OCI-LY1 (cell line): ENCODE measurements around the gene CCNC.

Experiments used
- H2AFZ ChIP-seq: fragments of 200-600 bp; sonication (generic), shearing (Covaris generic); 2 replicates; pipeline ENCODE4 v1.6.0; 2014; ENCODE audit warnings: antibody characterized with exemption, mild to moderate bottlenecking, low read length
- H3F3A ChIP-seq: fragments of 200-600 bp; sonication (generic), shearing (Covaris generic); 2 replicates; pipeline ENCODE4 v1.6.0; 2014; ENCODE audit warnings: mild to moderate bottlenecking, antibody characterized with exemption, low read length, moderate library complexity; ENCODE audit not compliant: insufficient read depth
- H3K27ac ChIP-seq: fragments of 200-600 bp; sonication (generic); 2 replicates; pipeline ENCODE4 v1.5.1; 2014; ENCODE audit warnings: low read length, mixed run types, mild to moderate bottlenecking, low read depth; ENCODE audit not compliant: poor library complexity, severe bottlenecking
- H3K27me3 ChIP-seq: fragments of 200-600 bp; sonication (generic); 2 replicates; pipeline ENCODE4 v1.6.0; 2014; ENCODE audit warnings: antibody characterized with exemption, mild to moderate bottlenecking, low read length, moderate library complexity; ENCODE audit not compliant: insufficient read depth
- H3K36me3 ChIP-seq: fragments of 200-600 bp; sonication (generic); 2 replicates; pipeline ENCODE4 v1.6.1; 2014; ENCODE audit warnings: mild to moderate bottlenecking, antibody characterized with exemption, low read length, moderate library complexity, mixed read lengths; ENCODE audit not compliant: insufficient read depth
- H3K4me1 ChIP-seq: fragments of 200-600 bp; sonication (generic); 2 replicates; pipeline ENCODE4 v1.5.1; 2014; ENCODE audit warnings: mild to moderate bottlenecking, low read length, moderate library complexity; ENCODE audit not compliant: insufficient read depth, severe bottlenecking
- H3K4me2 ChIP-seq: fragments of 200-600 bp; sonication (generic), shearing (Covaris generic); 2 replicates; pipeline ENCODE4 v1.6.1; 2014; ENCODE audit warnings: low read length
- H3K4me3 ChIP-seq: fragments of 200-600 bp; sonication (generic); 2 replicates; pipeline ENCODE4 v1.5.1; 2014; ENCODE audit warnings: low read length, low read depth, mild to moderate bottlenecking, mixed read lengths; ENCODE audit not compliant: poor library complexity, severe bottlenecking
- H3K79me2 ChIP-seq: fragments of 200-600 bp; shearing (Covaris generic); 2 replicates; pipeline ENCODE4 v1.6.1; 2016; ENCODE audit warnings: mixed run types, low read length, mixed read lengths; ENCODE audit not compliant: insufficient read depth
- H3K9ac ChIP-seq: fragments of 200-600 bp; sonication (generic), shearing (Covaris generic); 2 replicates; pipeline ENCODE4 v1.6.1; 2014; ENCODE audit warnings: mild to moderate bottlenecking, low read length, mixed read lengths
- H3K9me2 ChIP-seq: fragments of 200-600 bp; sonication (generic), shearing (Covaris generic); 2 replicates; pipeline ENCODE4 v1.6.1; 2014; ENCODE audit warnings: low read depth, mild to moderate bottlenecking, low read length, mixed read lengths
- H3K9me3 ChIP-seq: fragments of 200-600 bp; shearing (Covaris generic); 2 replicates; pipeline ENCODE4 v1.6.1; 2014; ENCODE audit warnings: low read length, mixed read lengths
- H4K20me1 ChIP-seq: fragments of 200-600 bp; sonication (generic), shearing (Covaris generic); 2 replicates; pipeline ENCODE4 v1.6.0; 2016; ENCODE audit warnings: mild to moderate bottlenecking, low read length; ENCODE audit not compliant: insufficient read depth
- EZH2 ChIP-seq: fragments of 200-600 bp; sonication (generic), shearing (Covaris generic); IDR thresholded peaks from 2 replicates; pipeline ENCODE4 v1.8.0; 2017; ENCODE audit warnings: borderline replicate concordance, mixed run types, mild to moderate bottlenecking, antibody characterized with exemption, low read length, moderate library complexity, mixed read lengths
- TF ChIP-seq, protein P1 (sequence below): fragments of 200-600 bp; sonication (generic), shearing (Covaris generic); IDR thresholded peaks from 2 replicates; pipeline ENCODE4 v1.5.1; 2017; ENCODE audit warnings: mild to moderate bottlenecking, antibody characterized with exemption, low read length, moderate library complexity, mixed read lengths

Gene CCNC

DNA sequence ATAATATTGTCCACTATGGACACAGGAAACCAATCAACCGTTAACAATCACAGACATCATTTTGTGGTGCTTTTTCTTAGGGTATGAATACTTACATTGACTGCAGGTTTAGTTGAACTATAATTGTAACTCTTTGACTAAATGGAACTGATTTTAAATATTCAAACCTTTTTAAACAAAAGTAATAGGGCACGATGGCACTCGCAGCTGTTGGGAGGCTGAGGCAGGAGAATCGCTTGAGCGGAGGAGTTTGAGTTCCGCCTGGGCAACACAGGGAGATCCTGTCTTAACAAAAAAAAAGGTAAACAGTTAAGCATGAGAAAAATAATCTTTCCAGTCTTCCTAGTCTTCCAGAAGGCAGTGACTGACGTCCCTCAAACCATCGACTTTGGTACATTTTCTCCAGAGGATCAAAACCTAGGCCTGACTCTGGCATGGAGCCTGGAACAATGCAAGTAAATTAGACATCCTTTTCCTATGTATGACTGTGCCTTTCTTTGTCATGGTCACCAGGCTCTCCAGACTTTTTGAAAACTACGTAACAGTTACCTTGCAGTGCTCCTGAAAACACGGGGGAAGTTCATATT, 21.5 kb upstream of the CCNC start:
- Histone ChIP-seq H3K9ac (no peak overlapping the region), H3K27ac (no peak overlapping the region), H3K9me2 (no peaks in the 10 kb centered on the region), H3K36me3 (no peaks in the 10 kb centered on the region), H4K20me1 (no peaks in the 10 kb centered on the region), H3K4me1 (no peaks in the 10 kb centered on the region), H3K9me3 (no peaks in the 10 kb centered on the region), H2AFZ (no peak overlapping the region), H3K4me3 (no peak overlapping the region), H3K79me2 (no peaks in the 10 kb centered on the region), H3K4me2 (no peak overlapping the region), H3K27me3 (peaks cover 5% of the 10 kb centered on the region; the same call in 1 of the 2 replicates), H3F3A (no peaks in the 10 kb centered on the region)
- TF ChIP-seq EZH2, result no peak
- TF ChIP-seq, protein P1, sequence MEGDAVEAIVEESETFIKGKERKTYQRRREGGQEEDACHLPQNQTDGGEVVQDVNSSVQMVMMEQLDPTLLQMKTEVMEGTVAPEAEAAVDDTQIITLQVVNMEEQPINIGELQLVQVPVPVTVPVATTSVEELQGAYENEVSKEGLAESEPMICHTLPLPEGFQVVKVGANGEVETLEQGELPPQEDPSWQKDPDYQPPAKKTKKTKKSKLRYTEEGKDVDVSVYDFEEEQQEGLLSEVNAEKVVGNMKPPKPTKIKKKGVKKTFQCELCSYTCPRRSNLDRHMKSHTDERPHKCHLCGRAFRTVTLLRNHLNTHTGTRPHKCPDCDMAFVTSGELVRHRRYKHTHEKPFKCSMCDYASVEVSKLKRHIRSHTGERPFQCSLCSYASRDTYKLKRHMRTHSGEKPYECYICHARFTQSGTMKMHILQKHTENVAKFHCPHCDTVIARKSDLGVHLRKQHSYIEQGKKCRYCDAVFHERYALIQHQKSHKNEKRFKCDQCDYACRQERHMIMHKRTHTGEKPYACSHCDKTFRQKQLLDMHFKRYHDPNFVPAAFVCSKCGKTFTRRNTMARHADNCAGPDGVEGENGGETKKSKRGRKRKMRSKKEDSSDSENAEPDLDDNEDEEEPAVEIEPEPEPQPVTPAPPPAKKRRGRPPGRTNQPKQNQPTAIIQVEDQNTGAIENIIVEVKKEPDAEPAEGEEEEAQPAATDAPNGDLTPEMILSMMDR, result no peak

DNA sequence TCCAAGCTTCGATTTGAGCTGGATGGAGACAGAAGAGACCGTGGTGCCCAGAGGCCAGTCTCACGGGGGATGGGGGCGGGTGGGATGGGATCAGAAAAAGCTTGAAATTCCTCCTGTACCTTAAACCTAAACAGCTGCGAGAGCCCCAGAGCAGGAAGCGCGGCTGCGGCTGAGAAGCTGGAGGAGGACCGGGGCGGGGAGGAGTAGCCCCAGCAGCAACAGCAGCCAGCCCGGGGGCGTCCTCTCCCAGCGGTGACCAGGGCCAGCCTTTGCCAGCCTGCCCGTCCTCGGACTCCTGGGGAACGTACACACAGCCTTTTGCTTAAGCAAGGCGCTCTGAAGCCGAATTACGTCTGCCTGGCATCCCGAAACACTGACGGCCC, 20.8 kb upstream of the CCNC start:
- Histone ChIP-seq H3K9ac (peak overlapping the region; percentile 22; the same call in 1 of the 2 replicates), H3K9me2 (no peaks in the 10 kb centered on the region), H3K36me3 (no peaks in the 10 kb centered on the region), H3K4me1 (no peaks in the 10 kb centered on the region), H4K20me1 (no peaks in the 10 kb centered on the region), H3K9me3 (no peaks in the 10 kb centered on the region), H3K79me2 (no peaks in the 10 kb centered on the region), H3K4me2 (peak overlapping the region; percentile 76), H2AFZ (no peak overlapping the region), H3K4me3 (peak overlapping the region; percentile 57), H3F3A (no peaks in the 10 kb centered on the region), H3K27me3 (peaks cover 5% of the 10 kb centered on the region; the same call in 1 of the 2 replicates), H3K27ac (no peak overlapping the region)
- no peak for TF ChIP-seq EZH2
- TF ChIP-seq, protein P1, result no peak

DNA sequence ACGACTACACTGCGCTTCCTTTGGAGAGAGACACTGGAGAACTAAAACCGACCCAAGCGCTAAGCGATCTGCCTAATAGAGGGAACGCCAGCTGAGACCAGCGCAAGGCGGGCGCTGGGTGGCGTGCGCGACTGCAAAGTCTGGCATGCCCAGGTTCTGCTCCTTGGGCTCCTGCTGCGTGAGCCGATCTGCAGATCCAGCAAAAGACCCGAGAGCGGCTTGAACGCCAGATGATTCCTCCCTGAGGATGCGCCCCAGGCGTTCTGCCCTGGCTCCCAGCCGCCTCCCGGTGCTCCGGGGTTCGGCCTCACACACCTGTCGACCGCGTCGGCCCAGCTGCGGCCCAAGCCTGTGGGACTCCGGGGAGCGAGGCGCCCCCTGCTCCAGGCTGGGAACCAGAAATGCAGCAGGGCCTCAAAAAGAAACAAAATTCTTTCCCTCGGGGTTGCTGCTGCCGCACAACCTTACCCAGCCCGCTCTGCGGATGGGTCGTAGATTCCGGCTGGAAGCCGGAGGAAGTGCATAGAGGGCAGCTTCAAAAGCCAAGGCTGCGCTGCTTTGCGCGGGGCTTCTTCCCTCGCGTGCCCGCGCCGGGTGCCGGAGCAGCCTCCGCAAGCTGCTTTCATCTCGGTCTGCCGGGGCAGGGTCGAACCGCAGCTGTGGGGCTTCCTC, 20.3 kb upstream of the CCNC start:
- H4K20me1 ChIP-seq, result no peaks in the 10 kb centered on the region
- H3K79me2 ChIP-seq, result no peaks in the 10 kb centered on the region
- H3K4me1 ChIP-seq, result no peaks in the 10 kb centered on the region
- TF ChIP-seq, protein P1, result peak; percentile 64; the same call in 1 of the 2 replicates
- no peak for TF ChIP-seq EZH2
- peak overlapping the region; percentile 57 for H3K4me3 ChIP-seq
- H3K36me3 ChIP-seq, result no peaks in the 10 kb centered on the region
- peak overlapping the region; percentile 22; the same call in 1 of the 2 replicates for H3K9ac ChIP-seq
- no peaks in the 10 kb centered on the region for H3F3A ChIP-seq
- peak overlapping the region; percentile 76 for H3K4me2 ChIP-seq
- H3K27ac ChIP-seq, result no peak overlapping the region
- no peaks in the 10 kb centered on the region for H3K9me3 ChIP-seq
- peaks cover 5% of the 10 kb centered on the region; the same call in 1 of the 2 replicates for H3K27me3 ChIP-seq
- no peak overlapping the region for H2AFZ ChIP-seq
- no peaks in the 10 kb centered on the region for H3K9me2 ChIP-seq
